PC-9 (cell line): ENCODE results near the gene OCA2.

Experiments
- CTCF ChIP-seq: fragments of 200-600 bp; sonication (generic); conservative IDR thresholded peaks from 2 replicates; pipeline ENCODE4 v1.6.1; 2017; ENCODE audit warnings: mixed run types, antibody characterized with exemption, mild to moderate bottlenecking, moderate library complexity
- EZH2 ChIP-seq: fragments of 200-600 bp; sonication (generic); IDR thresholded peaks from 2 replicates; pipeline ENCODE4 v1.8.0; 2017; ENCODE audit warnings: antibody characterized with exemption, low read depth

- TF ChIP-seq CTCF (no peak), EZH2 (no peak)
Observed at GRCh38 chr15:28132524-28133275, 33.6 kb upstream of the OCA2 start.
